ENCODE data around the gene GET4.

DNA sequence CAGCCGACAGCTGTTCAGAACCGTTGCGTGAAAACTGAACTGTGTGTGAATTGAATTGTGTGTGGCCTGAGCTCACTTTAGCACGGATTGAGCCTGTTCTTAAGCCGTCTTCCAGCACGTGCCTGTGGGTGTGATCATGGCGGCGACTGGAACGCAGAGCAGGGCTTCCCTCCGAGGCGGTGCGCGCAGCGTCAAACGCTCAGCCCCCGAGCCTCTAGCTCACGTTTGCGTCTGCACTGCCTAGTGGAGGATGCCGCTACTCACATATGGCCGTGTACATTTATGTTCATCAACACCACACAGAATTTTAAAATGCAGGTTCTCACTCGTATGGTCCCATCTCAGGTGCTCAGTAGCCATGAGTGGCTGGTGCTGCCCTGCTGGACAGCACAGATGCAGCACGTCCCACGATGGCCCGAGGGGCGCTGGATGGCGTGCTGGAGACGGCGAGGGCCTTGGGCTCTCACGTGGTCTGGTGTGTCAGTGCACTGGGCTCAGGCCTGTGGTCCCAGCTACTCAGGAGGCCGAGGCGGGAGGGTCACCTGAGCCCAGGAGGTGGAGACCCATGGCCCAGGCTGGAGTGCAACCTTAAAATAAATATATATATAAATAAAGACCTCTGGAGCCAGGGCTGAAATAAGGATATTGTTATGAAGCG lies 22.1 kb upstream of the GET4 start:
- no peak for TF ChIP-seq CTCF (CRISPR knock-in tag; IDR thresholded peaks at IDR 0.05)
- no peak for TF ChIP-seq IRF1 (CRISPR knock-in tag; IDR thresholded peaks at IDR 0.05; ENCODE audit: low read depth)
- no peak for TF ChIP-seq RELA (CRISPR knock-in tag; IDR thresholded peaks at IDR 0.05)
- no peak for TF ChIP-seq SIN3A (IDR thresholded peaks at IDR 0.05; ENCODE audit: borderline replicate concordance, low read depth, low read length)
- TF ChIP-seq BRCA1 (CRISPR knock-in tag; IDR thresholded peaks at IDR 0.05): no peak
- no peak for TF ChIP-seq CEBPG (CRISPR knock-in tag; IDR thresholded peaks at IDR 0.05)
- no peak for TF ChIP-seq ZNF567 (CRISPR knock-in tag; IDR thresholded peaks at IDR 0.05; ENCODE audit: borderline replicate concordance)

All from HepG2 (cell line).